Heart right ventricle (tissue), 16 donors: ENCODE results near the gene KRTAP1-3. TPM values are rescaled to one million over a fixed set of nuclear protein-coding genes. Genes with fewer than 3 reads are reported as not detected.
"Not testable (repeated sequence)": the region's sequence is repeated elsewhere in the genome, so short reads cannot be mapped to it uniquely, and the experiment has no call there.

Experiments used
- ATAC-seq, 8 donors: fragments of 200-7000 bp; cut with Tn5 transposase; one replicate each; pipeline ENCODE4 v1.9.1; 2020; ENCODE audit warnings: mild to moderate bottlenecking in 8 of 8, moderate library complexity in 8 of 8, moderate number of reproducible peaks in 1 of 8
- DNase-seq, 2 donors: peaks; one replicate each; pipeline ENCODE4 v3.0.0-alpha.2; 2020
- H3K27ac ChIP-seq, 10 donors: fragments of 200-600 bp; sonication (generic) in 2 of 10; one replicate each; pipeline versions ENCODE4 v1.5.0 to v1.8.0; 2020 to 2022; ENCODE audit warnings: mild to moderate bottlenecking in 3 of 10
- H3K27me3 ChIP-seq, 7 donors: fragments of 200-600 bp; one replicate each; pipeline ENCODE4 v1.8.0; 2021 to 2022; ENCODE audit warnings: mild to moderate bottlenecking in 2 of 7
- H3K36me3 ChIP-seq, 9 donors: fragments of 200-600 bp; sonication (generic) in 1 of 9; one replicate each; pipeline versions ENCODE4 v1.5.0 to v1.8.0; 2020 to 2022; ENCODE audit warnings: mild to moderate bottlenecking in 2 of 9
- H3K4me1 ChIP-seq, 9 donors: fragments of 200-600 bp; sonication (generic) in 1 of 9; one replicate each; pipeline versions ENCODE4 v1.5.0 to v1.8.0; 2020 to 2022; ENCODE audit warnings: mild to moderate bottlenecking in 4 of 9
- H3K4me3 ChIP-seq, 10 donors: fragments of 200-600 bp; sonication (generic) in 2 of 10; one replicate each; pipeline versions ENCODE4 v1.5.0 to v1.8.0; 2020 to 2022; ENCODE audit warnings: mild to moderate bottlenecking in 7 of 10, moderate library complexity in 2 of 10
- H3K9me3 ChIP-seq, 11 donors: fragments of 200-600 bp in 10 of 11; sonication (generic) in 2 of 11; one replicate each; pipeline versions ENCODE4 v1.5.0 to v1.8.0; 2013 to 2022; ENCODE audit warnings: mild to moderate bottlenecking in 2 of 11, control low read depth in 1 of 11, moderate library complexity in 1 of 11
- WGBS, 2 donors: extraction: QIAGEN DNeasy Blood & Tissue Kit; methylation state at CpG; one replicate each; pipeline ENCODE4 v1.1.7; 2013; ENCODE audit warnings: inconsistent platforms in 1 of 2; 5-methylcytosine and 5-hydroxymethylcytosine counted together
- intact Hi-C, 10 donors: fragments of 100-400 bp; cut with DNase I; formaldehyde crosslinking; loops; one replicate each; pipeline versions ENCODE4 v1.11.1 to v1.14.2; 2022
- long read RNA-seq, 3 donors: library from polyadenylated mRNA; unstranded; transcript quantifications; one replicate each; pipeline ENCODE4 v2.0.0, GENCODE V29; 2020 to 2021
- polyA plus RNA-seq, 2 donors: library from polyadenylated mRNA; stranded (reverse); fragments of 200-250 nt; gene quantifications; one replicate each; pipeline ENCODE4 v1.2.3, GENCODE V29; 2013
- total RNA-seq, 10 donors: library from RNA; stranded (reverse); fragmentation: NEBNext Ultra II Directional in 3 of 10; extraction: Animal tissue kit (Norgen Biotek cat#: 25700) in 3 of 10; gene quantifications; one replicate each; pipeline versions ENCODE4 v1.2.1 to v1.2.4, GENCODE V29; 2021 to 2023
- TF ChIP-seq, protein P1 (sequence below), 9 donors: fragments of 200-600 bp; sonication (generic) in 2 of 9; IDR thresholded peaks; one replicate each; pipeline versions ENCODE4 v1.5.0 to v1.8.0; 2021 to 2022; ENCODE audit warnings: antibody characterized with exemption in 9 of 9, mild to moderate bottlenecking in 5 of 9, moderate library complexity in 1 of 9
- donor health status: Arrhythmogenic right ventricular cardiomyopathy.
- donor health status: ischemic (EF 13 %, LVEDD 7.1; RV severe dilation, severe dysfunction).
- donor health status: healthy with polysubstance abuse.
- donor health status: DM: no; HTN: yes; CAD: no.
- donor health status: DM: no; HTN: no; CAD: no.
- donor health status: ischemic (EF 25% LVEDD 6.9; RV normal size, moderate dysfunction).
- donor health status: ischemic (EF 25% LVEDD 5.7; RV mildly dilated, moderate dysfunction).
- donor health status: healthy.
- donor health status: DM: yes; HTN: yes; CAD: no.
- donor health status: Ischemic cardiomyopathy.
- donor health status: ischemic (EF 35%, LVEDD 5.7; RV mildly dilated, moderate dysfunction).
- donor health status: nonischemic (EF 11% LVEDD 7.7; RV severe dilation, severe dysfunction).
- donor health status: DM: yes; HTN: yes; CAD: no.
- donor health status: PGD.
- donor health status: ischemic (EF 29% LVEDD 5.4; RV normal size, mild dysfunction).
- donor health status: nonischemic (EF 23%, LVEDD 6.1; RV moderate dilation, normal function).

The KRTAP1-3 gene, protein sequence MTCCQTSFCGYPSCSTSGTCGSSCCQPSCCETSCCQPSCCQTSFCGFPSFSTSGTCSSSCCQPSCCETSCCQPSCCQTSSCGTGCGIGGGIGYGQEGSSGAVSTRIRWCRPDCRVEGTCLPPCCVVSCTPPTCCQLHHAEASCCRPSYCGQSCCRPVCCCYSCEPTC
- not detected for total RNA-seq
- not detected for polyA plus RNA-seq
- long read RNA-seq, donor 1: 0 reads
- long read RNA-seq, donor 2: 0 reads
- long read RNA-seq, donor 3: 0 reads

DNA sequence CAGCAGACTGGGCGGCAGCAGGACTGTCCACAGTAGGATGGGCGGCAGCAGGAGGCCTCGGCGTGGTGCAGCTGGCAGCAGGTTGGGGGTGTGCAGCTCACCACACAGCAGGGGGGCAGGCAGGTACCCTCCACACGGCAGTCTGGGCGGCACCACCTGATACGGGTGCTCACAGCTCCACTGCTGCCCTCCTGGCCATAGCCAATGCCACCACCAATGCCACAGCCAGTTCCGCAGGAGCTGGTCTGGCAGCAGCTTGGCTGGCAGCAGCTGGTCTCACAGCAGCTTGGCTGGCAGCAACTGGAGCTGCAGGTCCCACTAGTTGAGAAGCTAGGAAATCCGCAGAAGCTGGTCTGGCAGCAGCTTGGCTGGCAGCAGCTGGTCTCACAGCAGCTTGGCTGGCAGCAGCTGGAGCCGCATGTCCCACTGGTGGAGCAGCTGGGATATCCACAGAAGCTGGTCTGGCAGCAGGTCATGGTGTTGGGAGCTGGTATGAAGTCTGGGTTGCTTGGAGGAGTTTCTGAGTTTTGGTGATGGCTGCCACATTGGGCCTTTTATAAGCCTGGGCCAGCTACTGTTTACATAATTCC, at the start of gene KRTAP1-3:
Gene KRTAP1-3, minus strand, starts transcription at position 529 of the 590 bp plus-strand sequence. Its CDS starts 53 bp downstream, at position 476.
- ATAC-seq: peak in 1 of 8 donors; percentile 27
- peaks cover 0 to 22% (median 14%) of the 10 kb centered on the region in 7 donors for H3K27me3 ChIP-seq
- H3K4me3 ChIP-seq, H3K4me1 ChIP-seq, H3K9me3 ChIP-seq, DNase-seq, H3K36me3 ChIP-seq, H3K27ac ChIP-seq, intact Hi-C loops: not testable (repeated sequence)
- 88 to 90% methylated on average over 10 of the region's 10 CpGs for WGBS, 2 donors

DNA sequence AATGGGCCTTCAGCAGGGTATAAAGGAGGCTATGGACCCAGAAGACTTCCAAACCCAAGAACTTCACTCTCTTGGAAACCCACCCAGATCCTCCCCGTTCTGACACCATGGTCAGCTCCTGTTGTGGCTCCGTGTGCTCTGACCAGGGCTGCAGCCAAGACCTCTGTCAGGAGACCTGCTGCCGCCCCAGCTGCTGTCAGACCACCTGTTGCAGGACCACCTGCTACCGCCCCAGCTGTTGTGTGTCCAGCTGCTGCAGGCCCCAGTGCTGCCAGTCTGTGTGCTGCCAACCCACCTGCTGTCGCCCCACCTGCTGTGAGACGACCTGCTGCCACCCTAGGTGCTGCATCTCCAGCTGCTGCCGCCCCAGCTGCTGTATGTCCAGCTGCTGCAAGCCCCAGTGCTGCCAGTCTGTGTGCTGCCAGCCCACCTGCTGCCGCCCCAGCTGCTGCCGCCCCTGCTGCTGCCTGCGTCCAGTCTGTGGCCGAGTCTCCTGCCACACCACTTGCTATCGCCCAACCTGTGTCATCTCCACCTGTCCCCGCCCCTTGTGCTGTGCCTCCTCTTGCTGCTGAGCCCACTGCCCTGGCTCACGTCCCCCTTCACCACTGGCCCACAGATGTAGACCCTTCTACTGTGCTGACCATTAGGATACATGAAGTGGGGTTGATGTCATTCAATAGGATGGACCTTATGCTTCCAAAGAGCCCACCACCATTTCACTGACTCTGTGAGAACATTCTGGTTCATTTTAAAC, 49.6 kb upstream of the KRTAP1-3 start, which contains the start of gene KRTAP4-7:
Gene KRTAP4-7, plus strand, starts transcription at position 51 of the 757 bp plus-strand sequence. Its CDS starts 57 bp downstream, at position 108.
- ATAC-seq, H3K36me3 ChIP-seq, H3K27ac ChIP-seq, DNase-seq, H3K4me1 ChIP-seq, H3K9me3 ChIP-seq, H3K4me3 ChIP-seq: not testable (repeated sequence)
- intact Hi-C loops: loop anchor here in 1 of 10 donors (5.0 kb wide), 1 partner anchor 83 kb away; the partner anchor contains the start of gene KRTAP4-3
- peaks cover 0 to 16% (median 4%) of the 10 kb centered on the region in 7 donors for H3K27me3 ChIP-seq
- WGBS, 2 donors: 76 to 78% methylated on average over 14 of the region's 14 CpGs

DNA sequence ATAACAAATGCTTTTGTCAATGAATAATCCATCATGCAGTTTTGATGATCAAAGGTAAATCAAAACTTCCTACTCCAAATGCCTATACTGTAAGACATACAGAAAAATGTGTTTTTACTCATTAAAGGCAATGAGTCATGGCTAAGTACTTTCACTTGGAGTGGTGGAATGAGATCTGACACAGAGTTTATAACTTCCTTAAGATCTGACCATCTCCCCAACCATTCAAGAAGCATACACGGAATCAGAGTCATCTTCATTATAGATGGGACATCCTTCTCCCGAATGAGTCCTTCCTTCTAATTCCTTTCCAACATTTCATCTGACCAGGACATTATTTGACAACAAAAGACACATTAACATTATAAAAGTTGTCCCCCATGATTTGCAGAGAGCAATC, 48.8 kb upstream of the KRTAP1-3 start:
- not testable (repeated sequence) for H3K9me3 ChIP-seq, H3K27ac ChIP-seq, H3K36me3 ChIP-seq, DNase-seq, H3K4me1 ChIP-seq, ATAC-seq, H3K4me3 ChIP-seq
- 77 to 78% methylated on average over 2 of the region's 2 CpGs for WGBS, 2 donors
- intact Hi-C loops: loop anchor here in 1 of 10 donors (5.0 kb wide), 1 partner anchor 84 kb away; the partner anchor contains the start of gene KRTAP4-3
- H3K27me3 ChIP-seq: peaks cover 0 to 23% (median 4%) of the 10 kb centered on the region in 7 donors

DNA sequence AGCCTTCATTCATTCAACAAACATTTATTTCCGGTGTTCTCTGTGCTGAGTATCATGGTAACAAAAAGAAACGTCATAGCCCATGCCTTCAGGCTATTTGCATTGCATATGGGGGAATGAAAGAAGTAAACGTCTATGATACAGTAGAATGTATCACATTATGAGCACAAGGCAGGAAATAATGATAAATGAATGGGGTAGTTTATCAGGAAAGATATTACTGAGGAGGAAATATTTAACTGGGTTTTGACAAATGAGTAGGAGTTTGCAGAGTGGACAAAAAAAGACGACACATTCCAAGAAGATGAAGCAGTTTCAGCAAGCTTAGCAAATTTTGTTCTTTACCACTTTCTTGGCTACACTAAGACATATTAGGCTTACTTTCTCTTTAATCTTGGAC, 48.0 kb upstream of the KRTAP1-3 start:
- ATAC-seq (no peak), DNase-seq (no peak)
- no peaks in the 10 kb centered on the region for H3K9me3 ChIP-seq
- no peak overlapping the region for H3K4me3 ChIP-seq
- H3K27ac ChIP-seq: no peak overlapping the region
- no peaks in the 10 kb centered on the region for H3K4me1 ChIP-seq
- H3K36me3 ChIP-seq: no peaks in the 10 kb centered on the region
- intact Hi-C loops: loop anchor here in 1 of 10 donors (5.0 kb wide), 1 partner anchor 85 kb away; the partner anchor contains the start of gene KRTAP4-3
- TF ChIP-seq, protein P1, sequence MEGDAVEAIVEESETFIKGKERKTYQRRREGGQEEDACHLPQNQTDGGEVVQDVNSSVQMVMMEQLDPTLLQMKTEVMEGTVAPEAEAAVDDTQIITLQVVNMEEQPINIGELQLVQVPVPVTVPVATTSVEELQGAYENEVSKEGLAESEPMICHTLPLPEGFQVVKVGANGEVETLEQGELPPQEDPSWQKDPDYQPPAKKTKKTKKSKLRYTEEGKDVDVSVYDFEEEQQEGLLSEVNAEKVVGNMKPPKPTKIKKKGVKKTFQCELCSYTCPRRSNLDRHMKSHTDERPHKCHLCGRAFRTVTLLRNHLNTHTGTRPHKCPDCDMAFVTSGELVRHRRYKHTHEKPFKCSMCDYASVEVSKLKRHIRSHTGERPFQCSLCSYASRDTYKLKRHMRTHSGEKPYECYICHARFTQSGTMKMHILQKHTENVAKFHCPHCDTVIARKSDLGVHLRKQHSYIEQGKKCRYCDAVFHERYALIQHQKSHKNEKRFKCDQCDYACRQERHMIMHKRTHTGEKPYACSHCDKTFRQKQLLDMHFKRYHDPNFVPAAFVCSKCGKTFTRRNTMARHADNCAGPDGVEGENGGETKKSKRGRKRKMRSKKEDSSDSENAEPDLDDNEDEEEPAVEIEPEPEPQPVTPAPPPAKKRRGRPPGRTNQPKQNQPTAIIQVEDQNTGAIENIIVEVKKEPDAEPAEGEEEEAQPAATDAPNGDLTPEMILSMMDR (IDR thresholded peaks at IDR 0.05): no peak
- peaks cover 0 to 22% (median 5%) of the 10 kb centered on the region in 7 donors for H3K27me3 ChIP-seq
- 58% methylated on average over 4 of the region's 4 CpGs for WGBS, 2 donors

DNA sequence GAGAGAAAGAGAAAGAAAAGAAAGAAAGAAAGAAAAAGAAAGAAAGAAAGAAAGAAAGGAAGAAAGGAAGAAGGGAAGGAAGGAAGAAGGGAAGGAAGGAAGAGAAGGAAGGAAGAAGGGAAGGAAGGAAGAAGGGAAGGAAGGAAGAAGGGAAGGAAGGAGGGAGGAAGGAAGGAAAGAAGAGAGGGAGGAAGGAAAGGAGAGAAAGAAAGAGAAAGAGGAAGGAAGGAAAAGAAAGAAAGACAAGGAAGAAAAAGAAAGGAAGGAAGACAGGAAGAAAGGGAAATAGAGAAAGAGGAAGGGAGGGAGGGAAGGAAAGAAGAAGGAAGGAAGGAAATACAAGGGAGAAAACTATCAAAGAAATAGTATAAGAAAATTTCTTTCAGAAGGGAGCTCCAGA, 42.1 kb upstream of the KRTAP1-3 start:
- DNase-seq (no peak), ATAC-seq (no peak)
- Histone ChIP-seq H3K4me3 (no peak overlapping the region), H3K9me3 (no peaks in the 10 kb centered on the region), H3K36me3 (no peaks in the 10 kb centered on the region), H3K27me3 (peaks cover 3 to 35% (median 13%) of the 10 kb centered on the region in 7 donors), H3K27ac (no peak overlapping the region), H3K4me1 (no peaks in the 10 kb centered on the region)
- TF ChIP-seq, protein P1 (IDR thresholded peaks at IDR 0.05): no peak
- intact Hi-C loops: no loop called here
